HG03175 (cell line): ENCODE data around the gene MMP24OS.

Source experiments
- ATAC-seq: cut with Tn5 transposase; IDR thresholded peaks from one replicate; pipeline ENCODE4 v1.9.1; 2021; ENCODE audit warnings: mild to moderate bottlenecking, moderate library complexity; ENCODE audit not compliant: unreplicated experiment

The MMP24OS gene

GRCh38 chr20:35291654-35292503 is 14.0 kb upstream of the MMP24OS start, which contains the start of gene FAM83C:
TSS of gene FAM83C (minus strand) at chr20:35292425. CDS start at chr20:35292304, 121 bp downstream.
- ATAC-seq, result no peak

- no peak for ATAC-seq
Observed at GRCh38 chr20:35290887-35291417, 13.0 kb upstream of the MMP24OS start.

- no peak for ATAC-seq
Observed at GRCh38 chr20:35290186-35290886, 12.4 kb upstream of the MMP24OS start.

- no peak for ATAC-seq
Observed at GRCh38 chr20:35288325-35289060, 10.6 kb upstream of the MMP24OS start.

- ATAC-seq, result no peak
Observed at GRCh38 chr20:35287509-35288324, 9.8 kb upstream of the MMP24OS start.

- no peak for ATAC-seq
Observed at GRCh38 chr20:35286899-35287508, 9.1 kb upstream of the MMP24OS start.

- no peak for ATAC-seq
Observed at GRCh38 chr20:35286077-35286898, 8.4 kb upstream of the MMP24OS start.

GRCh38 chr20:35285806-35286076 is 7.8 kb upstream of the MMP24OS start:
- ATAC-seq, result no peak

GRCh38 chr20:35284992-35285805 is 7.3 kb upstream of the MMP24OS start:
- ATAC-seq, result no peak

GRCh38 chr20:35284267-35284991 is 6.5 kb upstream of the MMP24OS start, which contains the start of gene EIF6:
TSS of gene EIF6 (minus strand) at chr20:35284772. CDS start at chr20:35284487, 285 bp downstream.
- peak; percentile 65 for ATAC-seq

- peak; percentile 7 for ATAC-seq
Observed at GRCh38 chr20:35283441-35284266, 5.7 kb upstream of the MMP24OS start.

GRCh38 chr20:35281506-35282101 is 3.7 kb upstream of the MMP24OS start:
- ATAC-seq, result no peak

- ATAC-seq, result no peak
Observed at GRCh38 chr20:35280523-35280922, 2.6 kb upstream of the MMP24OS start.

- no peak for ATAC-seq
Observed at GRCh38 chr20:35279533-35280174, 1.7 kb upstream of the MMP24OS start.

GRCh38 chr20:35279040-35279439 is 1.1 kb upstream of the MMP24OS start:
- ATAC-seq, result no peak

GRCh38 chr20:35277127-35277526 is 795 bp downstream of the MMP24OS start:
- ATAC-seq, result no peak
